GM10266 (cell line): ENCODE results near the gene WHRN.

Experiments
- DNase-seq: peaks from one replicate; pipeline ENCODE4 v3.0.0; 2012; ENCODE audit errors: extremely low spot score
- TF ChIP-seq, protein P1 (sequence below): IDR thresholded peaks from 2 replicates; pipeline ENCODE4 v1.5.1; 2012; ENCODE audit warnings: mild to moderate bottlenecking, low read depth; ENCODE audit not compliant: control insufficient read depth, insufficient read depth; ENCODE audit errors: missing control alignments

WHRN gene

DNA sequence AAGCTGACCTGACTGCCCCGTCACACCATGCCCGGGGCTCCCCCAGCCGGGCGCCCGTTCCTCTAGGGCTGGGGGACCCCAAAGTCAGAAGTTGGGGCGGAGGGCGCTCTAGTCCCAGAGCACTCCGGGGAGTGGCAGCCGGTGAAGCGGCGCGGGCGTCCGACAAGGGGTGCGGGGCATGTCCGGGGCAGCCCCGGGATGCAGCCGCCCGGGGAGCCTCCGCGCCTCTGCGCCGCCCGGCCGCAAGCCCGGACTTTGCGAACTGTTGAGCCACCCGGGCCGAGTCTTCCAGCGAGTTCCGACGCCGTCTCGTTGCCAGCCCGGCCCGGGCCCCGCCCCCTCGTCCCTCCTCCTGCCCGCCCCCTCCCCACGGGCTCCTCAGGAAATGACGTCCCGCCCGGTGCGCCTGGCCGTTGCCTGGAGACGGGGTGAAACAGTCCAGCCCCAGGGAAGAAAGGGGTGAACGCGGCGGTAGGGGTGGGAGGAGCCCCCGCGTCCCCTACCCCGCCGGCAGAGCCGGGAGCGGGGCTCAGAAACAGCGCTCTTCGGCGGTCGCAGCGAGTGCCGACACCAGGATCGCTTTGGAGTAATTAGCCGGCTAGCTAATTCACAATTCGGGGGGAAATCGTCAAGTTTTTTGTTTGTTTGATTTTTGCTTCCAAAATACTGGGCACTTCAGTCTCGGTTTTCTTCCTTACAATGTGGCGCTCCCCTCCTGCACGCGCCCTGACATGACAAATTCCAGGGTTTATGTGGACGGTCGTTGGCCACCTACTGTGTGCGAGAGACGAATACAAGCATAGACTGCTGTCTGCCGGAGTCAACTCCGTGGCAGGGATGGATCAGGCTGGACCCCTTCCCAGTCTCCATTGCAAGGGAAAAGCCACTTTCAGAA is at the start of gene WHRN:
WHRN (minus strand) TSS at position 287 of the 895 bp plus-strand sequence. CDS start 672 bp downstream, outside the sequence.
- peak; percentile 95 for DNase-seq

GRCh38 chr9:114553202-114553601 is 47.9 kb upstream of the WHRN start:
- DNase-seq, result no peak
- TF ChIP-seq, protein P1, sequence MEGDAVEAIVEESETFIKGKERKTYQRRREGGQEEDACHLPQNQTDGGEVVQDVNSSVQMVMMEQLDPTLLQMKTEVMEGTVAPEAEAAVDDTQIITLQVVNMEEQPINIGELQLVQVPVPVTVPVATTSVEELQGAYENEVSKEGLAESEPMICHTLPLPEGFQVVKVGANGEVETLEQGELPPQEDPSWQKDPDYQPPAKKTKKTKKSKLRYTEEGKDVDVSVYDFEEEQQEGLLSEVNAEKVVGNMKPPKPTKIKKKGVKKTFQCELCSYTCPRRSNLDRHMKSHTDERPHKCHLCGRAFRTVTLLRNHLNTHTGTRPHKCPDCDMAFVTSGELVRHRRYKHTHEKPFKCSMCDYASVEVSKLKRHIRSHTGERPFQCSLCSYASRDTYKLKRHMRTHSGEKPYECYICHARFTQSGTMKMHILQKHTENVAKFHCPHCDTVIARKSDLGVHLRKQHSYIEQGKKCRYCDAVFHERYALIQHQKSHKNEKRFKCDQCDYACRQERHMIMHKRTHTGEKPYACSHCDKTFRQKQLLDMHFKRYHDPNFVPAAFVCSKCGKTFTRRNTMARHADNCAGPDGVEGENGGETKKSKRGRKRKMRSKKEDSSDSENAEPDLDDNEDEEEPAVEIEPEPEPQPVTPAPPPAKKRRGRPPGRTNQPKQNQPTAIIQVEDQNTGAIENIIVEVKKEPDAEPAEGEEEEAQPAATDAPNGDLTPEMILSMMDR, result no peak

More for the DNA sequence above, at the start of gene WHRN:
- TF ChIP-seq, protein P1, result no peak

GRCh38 chr9:114552706-114553105 is 47.4 kb upstream of the WHRN start:
- DNase-seq, result no peak
- TF ChIP-seq, protein P1, result no peak

DNA sequence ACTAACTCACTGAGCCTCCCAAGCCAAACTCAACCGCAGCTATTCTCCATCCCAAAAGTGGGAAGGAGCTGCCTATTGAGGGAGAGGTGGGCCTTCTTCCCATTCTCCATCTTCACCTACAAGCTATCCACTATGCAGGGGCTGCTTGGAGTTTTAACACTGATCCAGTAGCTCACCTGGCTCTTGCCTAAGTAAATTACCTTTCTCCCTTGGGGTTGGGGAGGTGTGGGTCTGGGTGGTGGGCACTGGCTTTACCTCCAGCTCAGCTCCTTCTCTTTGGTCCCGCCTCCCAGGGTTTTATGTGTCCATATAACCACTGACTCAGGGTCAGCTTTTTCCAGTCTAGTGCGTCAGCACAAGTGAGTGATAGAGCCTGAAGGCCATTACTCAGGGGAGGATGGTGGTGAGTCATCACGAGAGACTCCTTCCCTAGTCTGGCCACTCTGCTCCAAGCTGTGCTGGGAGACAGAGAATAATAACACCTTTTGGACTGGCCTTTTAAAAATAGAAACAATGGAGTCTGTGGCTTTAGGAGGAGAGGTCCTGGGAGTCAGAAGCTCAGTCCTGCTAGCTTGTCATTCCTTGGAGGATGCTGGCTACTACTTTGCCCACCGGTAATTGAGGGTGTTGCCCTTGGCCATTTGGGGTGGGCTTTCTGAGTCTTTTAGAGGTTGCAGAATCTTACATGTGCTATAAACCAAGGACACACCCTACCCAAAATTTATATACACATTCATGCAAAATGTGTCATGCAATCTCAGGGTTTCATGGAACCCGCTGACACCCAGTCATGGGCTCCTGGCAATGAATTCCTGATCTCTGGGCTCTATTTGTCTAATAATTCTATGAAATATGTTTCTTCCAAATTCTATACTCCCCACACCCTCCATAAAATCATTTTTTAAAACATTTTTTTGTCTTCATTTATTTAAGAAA is 46.7 kb upstream of the WHRN start:
- DNase-seq, result no peak
- TF ChIP-seq, protein P1, result no peak

DNA sequence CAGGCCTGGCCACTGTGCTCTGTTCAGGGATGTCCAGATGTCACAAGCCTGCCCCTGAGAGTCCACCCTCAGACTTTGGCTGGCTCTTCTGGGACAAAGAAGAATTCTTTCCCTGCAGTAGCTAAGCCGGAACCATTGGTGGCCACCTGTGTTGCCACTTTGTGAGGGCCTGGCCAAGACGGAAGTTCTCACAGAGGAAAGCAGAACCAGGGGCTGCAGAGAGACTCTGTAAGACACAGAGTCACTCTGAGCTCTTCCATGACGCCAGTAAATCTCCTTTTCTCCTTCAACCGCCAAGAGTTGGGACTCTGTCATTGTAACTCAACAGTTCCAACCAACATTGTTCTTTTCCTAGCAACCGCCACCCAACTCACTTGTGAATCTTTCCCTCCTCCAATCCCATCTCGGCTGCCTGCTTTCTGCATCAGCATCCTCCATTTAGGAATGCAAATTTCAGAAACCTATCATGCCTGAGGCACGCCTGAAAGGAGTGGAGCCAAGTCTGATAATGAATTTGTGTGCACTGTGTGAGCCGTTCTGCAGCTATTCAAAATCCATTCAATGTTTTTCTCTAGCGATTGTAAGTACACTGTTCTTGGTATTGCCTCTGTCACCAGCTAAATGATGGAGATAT is 44.5 kb upstream of the WHRN start:
- no peak for DNase-seq
- TF ChIP-seq, protein P1, result no peak

DNA sequence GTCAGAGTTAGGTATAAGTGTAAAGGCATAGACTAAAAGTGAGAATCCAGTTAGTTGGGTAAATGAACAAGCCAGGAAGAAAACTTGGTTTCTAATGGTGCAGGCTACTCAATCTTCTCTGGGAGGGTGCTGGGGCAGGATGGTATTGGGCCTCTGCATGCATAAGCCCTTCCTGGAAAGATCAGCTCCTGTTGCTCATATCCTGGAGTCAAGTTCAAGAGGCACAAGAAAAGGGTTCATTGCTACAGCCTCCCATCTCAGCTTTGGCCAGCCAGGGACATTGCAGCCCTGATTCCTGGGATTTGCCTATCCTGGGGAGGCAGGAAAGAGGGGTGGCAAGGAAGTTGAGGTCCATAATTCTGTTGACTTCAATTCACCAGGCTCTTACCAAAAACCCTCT is 41.6 kb upstream of the WHRN start:
- TF ChIP-seq, protein P1, result no peak
- DNase-seq, result no peak

- no peak for DNase-seq
- TF ChIP-seq, protein P1, result no peak
These were observed 39.8 kb upstream of the WHRN start for GRCh38 chr9:114545055-114545454.
